Activated CD8-positive, alpha-beta memory T cell treated with anti-CD3 and anti-CD28 coated beads for 1 hour (primary cell): ENCODE results near the gene TMEM117.
"Not testable (repeated sequence)": the region's sequence is repeated elsewhere in the genome, so short reads cannot be mapped to it uniquely, and the experiment has no call there.

Source experiments
- DNase-seq, 2 donors: peaks; one replicate each; pipeline ENCODE4 v3.0.0-alpha.2; 2020; ENCODE audit warnings: low read depth in 1 of 2; ENCODE audit errors: extremely low read depth in 1 of 2

The TMEM117 gene

GRCh38 chr12:44193281-44193680, 357.4 kb downstream of the TMEM117 start:
- DNase-seq = no peak

DNA sequence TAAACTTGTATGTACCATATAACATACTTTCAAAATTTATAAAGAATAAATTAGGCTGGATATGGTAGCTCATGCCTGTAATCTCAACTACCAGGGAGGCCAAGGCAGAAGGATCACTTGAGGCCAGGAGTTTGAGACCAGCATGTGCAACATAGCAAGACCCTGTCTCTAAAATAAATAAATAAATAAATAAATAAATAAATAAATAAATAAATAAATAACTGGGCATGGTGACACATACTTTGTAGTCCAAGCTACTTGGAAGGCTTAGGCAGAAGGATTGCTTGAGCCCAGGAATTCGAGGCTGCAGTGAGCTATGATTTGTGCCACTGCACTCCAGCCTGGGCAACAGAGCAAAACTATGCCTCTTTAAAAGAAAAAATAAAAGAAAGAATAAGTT, 359.8 kb downstream of the TMEM117 start:
- DNase-seq = not testable (repeated sequence)

DNA sequence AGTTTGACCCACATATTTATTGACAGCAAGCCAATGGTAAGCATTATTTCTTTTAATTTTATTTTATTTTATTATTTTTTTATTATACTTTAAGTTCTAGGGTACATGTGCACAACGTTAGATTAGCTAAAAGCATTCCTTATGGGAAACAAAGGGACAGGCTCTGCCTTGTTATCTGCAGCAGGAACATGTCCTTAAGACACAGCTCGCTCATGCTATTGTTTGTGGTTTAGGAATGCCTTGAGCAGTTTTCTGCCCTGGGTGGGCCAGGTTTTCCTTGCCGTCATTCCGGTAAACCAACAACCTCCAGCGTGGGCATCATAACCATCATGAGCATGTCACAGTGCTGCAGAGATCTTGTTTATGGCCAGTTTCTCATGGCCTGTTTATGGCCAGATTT, 370.2 kb downstream of the TMEM117 start:
- DNase-seq = no peak

- DNase-seq = no peak
Observed at GRCh38 chr12:44217146-44217883, 381.4 kb downstream of the TMEM117 start.

- no peak for DNase-seq
Observed at GRCh38 chr12:44223736-44224135, 387.9 kb downstream of the TMEM117 start.

GRCh38 chr12:44224399-44225148, 388.7 kb downstream of the TMEM117 start:
- no peak for DNase-seq

- no peak for DNase-seq
Observed at GRCh38 chr12:44225149-44225510, 389.2 kb downstream of the TMEM117 start.

GRCh38 chr12:44227616-44228015, 391.7 kb downstream of the TMEM117 start:
- no peak for DNase-seq

DNA sequence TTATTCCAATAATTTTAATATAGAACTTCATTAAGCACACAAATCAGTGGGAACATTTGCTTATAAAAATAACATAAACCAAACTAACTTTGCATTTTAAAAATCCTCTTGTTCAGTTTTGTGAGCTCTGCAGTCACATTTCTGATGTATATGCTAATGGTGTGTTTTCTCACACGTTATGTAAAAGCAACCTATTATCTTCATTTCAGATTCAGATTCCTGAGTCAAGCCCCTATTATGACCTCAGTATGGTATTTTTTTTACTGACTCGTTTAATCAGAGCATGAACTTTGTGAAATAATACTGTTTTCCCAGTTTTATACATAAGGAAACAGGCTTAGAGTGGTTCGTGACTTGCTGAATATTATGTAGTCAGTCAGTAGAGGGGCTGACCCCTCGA, 394.0 kb downstream of the TMEM117 start:
- DNase-seq = no peak

- no peak for DNase-seq
Observed at GRCh38 chr12:44235674-44236073, 399.8 kb downstream of the TMEM117 start.

GRCh38 chr12:44240186-44240585, 404.3 kb downstream of the TMEM117 start:
- DNase-seq = no peak

DNA sequence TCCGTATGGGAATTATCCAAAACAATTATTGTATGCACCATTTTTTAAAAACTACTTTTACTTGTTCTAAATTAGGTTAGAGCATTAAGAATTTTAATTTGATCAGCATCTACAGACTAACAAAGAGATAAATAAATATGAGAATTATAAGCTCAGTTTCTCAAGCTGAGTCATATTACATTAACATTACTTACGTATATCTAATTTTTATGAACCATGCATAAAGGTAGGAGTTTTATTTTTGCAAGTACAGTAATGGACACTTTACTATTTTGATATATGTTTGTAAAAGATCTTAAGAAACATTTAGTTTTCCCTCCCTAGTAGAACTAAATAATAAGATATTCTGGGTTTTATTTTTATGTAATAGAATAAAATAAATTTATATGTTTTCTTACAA, 410.1 kb downstream of the TMEM117 start:
- DNase-seq = no peak

DNA sequence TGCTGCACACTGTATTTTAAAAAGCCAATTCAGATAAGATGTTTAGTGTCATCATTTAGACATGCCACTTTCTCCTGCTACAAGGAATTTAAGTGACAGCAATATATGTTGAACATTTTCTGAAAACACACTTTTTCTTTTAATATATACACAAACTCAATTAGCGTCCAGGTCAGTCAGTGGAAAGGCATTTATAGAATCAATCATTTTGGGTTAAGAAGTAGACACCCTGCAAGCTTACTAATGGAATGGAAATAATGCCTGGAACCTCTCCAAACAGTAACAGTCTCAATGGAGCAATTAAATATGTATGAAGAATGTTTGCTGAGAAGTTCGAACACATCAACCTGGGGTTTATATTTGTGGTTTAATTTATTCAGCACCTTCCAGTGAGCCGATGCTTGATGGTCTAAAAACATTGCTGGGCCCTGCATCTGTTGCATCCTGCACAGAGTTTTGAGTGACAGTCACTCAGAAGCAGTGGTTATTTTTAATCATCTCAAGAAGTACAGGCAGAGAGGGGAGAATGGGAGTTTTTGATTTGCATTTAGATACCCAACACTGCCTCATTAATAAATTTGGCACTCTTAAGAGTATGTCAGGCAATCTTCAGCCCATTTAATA, 410.7 kb downstream of the TMEM117 start:
- DNase-seq = no peak

DNA sequence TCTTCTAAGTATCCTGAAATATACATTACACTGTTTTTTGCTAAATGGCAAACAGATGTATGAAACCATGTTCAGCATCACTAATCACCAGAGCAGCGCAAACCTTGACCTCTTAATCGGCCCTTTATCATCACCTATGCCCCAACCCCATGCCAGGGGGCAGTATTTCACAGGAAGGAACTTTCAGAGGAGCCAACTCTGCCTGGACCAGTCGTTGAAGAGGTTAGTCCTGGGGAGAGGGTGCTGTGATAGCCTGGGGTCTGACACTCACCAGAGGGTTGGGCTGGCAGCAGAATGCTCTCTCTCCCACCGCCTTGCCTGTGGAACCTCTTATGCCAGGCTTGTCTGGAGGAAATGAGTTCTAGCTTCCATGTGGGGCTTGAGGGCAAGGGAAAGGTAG, 411.7 kb downstream of the TMEM117 start:
- no peak for DNase-seq

GRCh38 chr12:44248436-44248835, 412.6 kb downstream of the TMEM117 start:
- DNase-seq = no peak

- not testable (repeated sequence) for DNase-seq
Observed at GRCh38 chr12:44250440-44250839, 414.6 kb downstream of the TMEM117 start.

- no peak for DNase-seq
Observed at GRCh38 chr12:44253338-44253856, 417.5 kb downstream of the TMEM117 start.

- no peak for DNase-seq
Observed at GRCh38 chr12:44258246-44258645, 422.4 kb downstream of the TMEM117 start.

- DNase-seq = no peak
Observed at GRCh38 chr12:44259890-44260289, 424.0 kb downstream of the TMEM117 start.

- DNase-seq = no peak
Observed at GRCh38 chr12:44260581-44260980, 424.7 kb downstream of the TMEM117 start.

DNA sequence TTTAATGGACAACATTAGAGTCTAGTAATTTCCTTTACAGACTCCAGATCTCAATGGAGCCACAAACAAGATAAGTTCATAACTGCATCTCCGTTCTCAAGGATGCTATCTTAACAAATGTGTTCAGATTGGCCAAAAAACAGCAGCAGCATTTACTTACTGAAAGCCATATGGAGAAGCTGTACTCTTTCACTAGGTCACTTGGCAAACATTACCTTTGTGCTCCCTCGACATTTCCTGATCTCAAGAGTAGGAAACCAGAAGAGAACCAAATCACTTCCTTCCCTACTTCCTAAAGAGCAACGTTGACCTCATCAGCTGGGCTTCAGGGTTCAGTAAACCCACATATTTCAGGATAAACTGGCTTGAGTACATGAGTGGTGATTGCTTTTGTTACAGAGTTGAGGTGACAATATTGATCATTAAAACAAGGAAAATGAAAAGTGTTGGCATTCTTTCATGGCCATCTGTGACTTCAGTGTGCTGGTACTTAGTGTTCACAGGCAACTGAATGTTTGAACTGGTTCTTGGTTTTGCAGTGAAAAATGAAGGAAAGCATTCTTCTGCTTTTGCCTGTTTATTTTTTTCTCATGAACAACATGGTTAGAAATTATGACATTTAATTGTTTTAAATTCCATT, 449.6 kb downstream of the TMEM117 start:
- no peak for DNase-seq
